SK-N-SH (cell line): ENCODE results near the gene STK25. TPM values are rescaled to one million over a fixed set of nuclear protein-coding genes. Genes with fewer than 3 reads are reported as not detected.
A peak's percentile ranks its signal among the peaks of the same experiment; 100 is the strongest.

Source experiments
- CTCF ChIA-PET: fragments of 300-600, 350-600 bp; formaldehyde crosslinking; extraction: SDS; loops from one replicate; lab custom pipeline; 2021; lab: Yijun Ruan, JAX
- POLR2A ChIA-PET: fragments of 350-600 bp; sonication (Branson Sonifier 250); formaldehyde crosslinking; extraction: SDS; loops from one replicate; lab custom pipeline; 2020; ENCODE audit warnings: antibody characterized with exemption, inconsistent platforms; lab: Yijun Ruan, JAX
- DNase-seq: peaks from one replicate; pipeline ENCODE4 v3.0.0; 2012
- H2AFZ ChIP-seq: fragments of 200-600 bp; sonication (generic); 2 replicates; pipeline ENCODE4 v1.8.1; 2016; ENCODE audit warnings: antibody characterized with exemption, mild to moderate bottlenecking, low read depth
- H3F3A ChIP-seq: fragments of 200-600 bp; sonication (generic); replicated peaks from 2 replicates; pipeline ENCODE3; 2016; ENCODE audit warnings: antibody characterized with exemption, mild to moderate bottlenecking; ENCODE audit not compliant: insufficient read depth
- H3K27ac ChIP-seq, 2 experiments: fragments of 200-500 bp in 1 of 2; fragments of 200-600 bp in 1 of 2; sonication (Bioruptor generic) in 1 of 2; sonication (generic), shearing (Covaris generic) in 1 of 2; 2 replicates each; pipeline versions ENCODE4 v1.5.1 to v1.6.1; 2014 to 2016; ENCODE audit warnings: low read depth in 2 of 2, inconsistent platforms in 1 of 2, low read length in 1 of 2, mild to moderate bottlenecking in 1 of 2, mixed read lengths in 1 of 2
- H3K27me3 ChIP-seq: fragments of 200-600 bp; sonication (generic), shearing (Covaris generic); 2 replicates; pipeline ENCODE4 v1.6.1; 2016; ENCODE audit warnings: mixed run types; ENCODE audit not compliant: insufficient read depth
- H3K36me3 ChIP-seq, 2 experiments: fragments of 200-500 bp in 1 of 2; fragments of 200-600 bp in 1 of 2; sonication (Bioruptor generic) in 1 of 2; sonication (generic) in 1 of 2; replicated peaks in 1 of 2; 2 replicates each; pipeline versions ENCODE3 to v1.5.1; 2014 to 2016; ENCODE audit warnings: low read length in 1 of 2, mild to moderate bottlenecking in 1 of 2; ENCODE audit not compliant: insufficient read depth in 2 of 2, control insufficient read depth in 1 of 2
- H3K4me1 ChIP-seq, 2 experiments: fragments of 200-500 bp in 1 of 2; fragments of 200-600 bp in 1 of 2; sonication (Bioruptor generic) in 1 of 2; sonication (generic), shearing (Covaris generic) in 1 of 2; 2 replicates each; pipeline versions ENCODE4 v1.5.1 to v1.6.1; 2014 to 2016; ENCODE audit warnings: low read depth in 1 of 2, low read length in 1 of 2, mixed run types in 1 of 2; ENCODE audit not compliant: insufficient read depth in 2 of 2, control insufficient read depth in 1 of 2
- H3K4me2 ChIP-seq: fragments of 200-600 bp; sonication (generic), shearing (Covaris generic); 2 replicates; pipeline ENCODE4 v1.6.1; 2017; ENCODE audit warnings: mixed run types
- H3K4me3 ChIP-seq, 2 experiments: fragments of 200-500 bp in 1 of 2; fragments of 200-600 bp in 1 of 2; sonication (Bioruptor generic) in 1 of 2; sonication (generic), shearing (Covaris generic) in 1 of 2; 2 replicates each; pipeline versions ENCODE4 v1.5.1 to v1.8.1; 2014 to 2016; ENCODE audit warnings: low read depth in 2 of 2, inconsistent platforms in 1 of 2, low read length in 1 of 2, mild to moderate bottlenecking in 1 of 2, mixed read lengths in 1 of 2, moderate library complexity in 1 of 2
- H3K79me2 ChIP-seq: fragments of 200-600 bp; sonication (generic); 2 replicates; pipeline ENCODE4 v1.8.1; 2017; ENCODE audit warnings: mild to moderate bottlenecking; ENCODE audit not compliant: insufficient read depth
- H3K9ac ChIP-seq: fragments of 200-600 bp; sonication (generic); 2 replicates; pipeline ENCODE4 v1.6.1; 2017; ENCODE audit warnings: mixed run types
- H3K9me2 ChIP-seq: fragments of 200-600 bp; sonication (generic); 2 replicates; pipeline ENCODE4 v1.6.1; 2017; ENCODE audit warnings: mixed run types
- H3K9me3 ChIP-seq: fragments of 200-600 bp; sonication (generic); 2 replicates; pipeline ENCODE4 v1.6.1; 2017; ENCODE audit warnings: mixed run types, mild to moderate bottlenecking, moderate library complexity
- H4K20me1 ChIP-seq: fragments of 200-600 bp; sonication (generic); 2 replicates; pipeline ENCODE4 v1.6.1; 2017; ENCODE audit warnings: mild to moderate bottlenecking, mixed run types; ENCODE audit not compliant: insufficient read depth
- CHD2 ChIP-seq: fragments of 150-350 bp; IDR thresholded peaks from 2 replicates; pipeline ENCODE4 v1.6.1; 2018; ENCODE audit warnings: low read length; ENCODE audit not compliant: partially characterized antibody
- ELF1 ChIP-seq: IDR thresholded peaks from 2 replicates; pipeline ENCODE4 v1.4.0; 2012
- EZH2phosphoT487 ChIP-seq: fragments of 200-600 bp; sonication (generic); IDR thresholded peaks from 2 replicates; pipeline ENCODE4 v1.6.1; 2017; ENCODE audit warnings: low read depth, mixed run types, mild to moderate bottlenecking, antibody characterized with exemption, moderate library complexity, borderline replicate concordance
- FOXM1 ChIP-seq: IDR thresholded peaks from 2 replicates; pipeline ENCODE4 v1.4.0; 2012; ENCODE audit warnings: low read depth, mild to moderate bottlenecking
- GABPA ChIP-seq: IDR thresholded peaks from 2 replicates; pipeline ENCODE4 v1.4.0; 2012; ENCODE audit warnings: low read depth, mild to moderate bottlenecking
- GATA2 ChIP-seq: sonication (generic); formaldehyde crosslinking; IDR thresholded peaks from 2 replicates; pipeline ENCODE4 v1.5.0; 2020; ENCODE audit warnings: mild to moderate bottlenecking, missing genetic modification reagents
- MXI1 ChIP-seq: IDR thresholded peaks from 2 replicates; pipeline ENCODE4 v1.6.1; 2012; ENCODE audit warnings: mild to moderate bottlenecking, low read depth, low read length, improper control_type of control experiment
- NFIC ChIP-seq: IDR thresholded peaks from 2 replicates; pipeline ENCODE4 v1.4.0; 2012; ENCODE audit warnings: borderline replicate concordance
- RAD21 ChIP-seq: IDR thresholded peaks from 2 replicates; pipeline ENCODE4 v1.6.1; 2012; ENCODE audit warnings: mild to moderate bottlenecking, low read length
- RCOR1 ChIP-seq: fragments of 150-350 bp; IDR thresholded peaks from 2 replicates; pipeline ENCODE4 v1.6.1; 2017; ENCODE audit warnings: antibody characterized with exemption, low read length
- RXRA ChIP-seq: IDR thresholded peaks from 2 replicates; pipeline ENCODE4 v1.4.0; 2012; ENCODE audit warnings: low read depth, mild to moderate bottlenecking, borderline replicate concordance
- SMC3 ChIP-seq: IDR thresholded peaks from 2 replicates; pipeline ENCODE4 v1.6.1; 2012; ENCODE audit warnings: low read depth, low read length, improper control_type of control experiment
- TAF1 ChIP-seq: IDR thresholded peaks from 2 replicates; pipeline ENCODE4 v1.6.1; 2012; ENCODE audit warnings: low read depth, mild to moderate bottlenecking, low read length, moderate library complexity, borderline replicate concordance
- TCF12 ChIP-seq: IDR thresholded peaks from 2 replicates; pipeline ENCODE4 v1.4.0; 2012
- YY1 ChIP-seq: IDR thresholded peaks from 2 replicates; pipeline ENCODE4 v1.4.0; 2012; ENCODE audit warnings: low read depth, mild to moderate bottlenecking
- WGBS: methylation state at CpG from one replicate; pipeline ENCODE4 v1.1.6; 2017; ENCODE audit warnings: low lambda C conversion rate; 5-methylcytosine and 5-hydroxymethylcytosine counted together
- polyA plus RNA-seq, 3 experiments: library from polyadenylated mRNA; depleted of rRNA; stranded (reverse); fragments of >200 nt; gene quantifications; 2 replicates each; pipeline ENCODE4 v1.2.3, GENCODE V29; 2012
- TF ChIP-seq, protein P1 (sequence below): IDR thresholded peaks from 2 replicates; pipeline ENCODE4 v1.4.0; 2012; ENCODE audit warnings: low read depth, borderline replicate concordance
- TF ChIP-seq, protein P2 (sequence below): IDR thresholded peaks from 2 replicates; pipeline ENCODE4 v1.4.0; 2012; ENCODE audit warnings: low read depth, borderline replicate concordance
- TF ChIP-seq, protein P3 (sequence below): fragments of 150-350 bp; IDR thresholded peaks from 2 replicates; pipeline ENCODE4 v1.6.1; 2016; ENCODE audit warnings: mild to moderate bottlenecking, low read depth, low read length
- TF ChIP-seq, protein P4 (sequence below): IDR thresholded peaks from 2 replicates; pipeline ENCODE4; 2012

The STK25 gene
- polyA plus RNA-seq, 1 of the 3 experiments (the other 2 are of a cell fraction), result 236 TPM

DNA sequence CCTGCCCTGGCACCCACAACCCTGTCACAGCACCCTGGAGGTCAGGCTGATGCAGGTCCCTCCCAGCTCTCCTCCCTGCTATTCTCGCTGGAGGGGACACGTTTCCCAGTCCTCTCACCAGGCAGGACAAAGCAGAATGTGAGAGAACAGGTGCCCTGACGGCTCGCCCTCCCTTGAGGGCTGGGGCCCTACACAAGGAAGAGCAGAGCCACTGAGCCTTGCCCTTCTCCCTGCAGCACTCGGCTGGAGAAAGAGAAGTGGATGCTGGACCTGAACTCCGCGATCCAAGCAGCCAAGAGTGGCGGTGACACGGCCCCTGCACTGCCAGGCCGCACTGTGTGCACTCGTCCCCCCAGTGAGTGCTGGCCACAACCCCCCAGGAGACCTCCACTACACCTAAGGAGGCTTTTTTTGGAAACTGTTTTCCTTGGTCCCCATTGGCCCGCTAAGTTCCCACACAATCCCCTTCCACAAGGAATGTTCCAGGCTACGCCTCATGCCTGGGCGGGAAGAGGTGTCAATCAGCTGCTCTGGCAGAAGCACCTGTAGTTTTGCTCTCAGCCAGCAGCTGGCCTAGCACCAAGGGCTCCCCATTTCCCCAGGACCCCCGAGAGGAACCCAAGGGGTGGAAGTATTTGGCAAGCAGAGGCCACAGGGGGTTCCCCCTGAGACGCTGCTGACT lies 17.4 kb downstream of the STK25 start:
- Histone ChIP-seq H3F3A (peaks cover 2% of the 10 kb centered on the region), H3K4me1 (peaks cover 0 to 27% of the 10 kb centered on the region in 2 experiments; a peak in 1 of 4 replicates), H3K4me3 (no peak overlapping the region), H3K9ac (no peak overlapping the region), H3K9me3 (no peaks in the 10 kb centered on the region), H3K4me2 (no peak overlapping the region), H2AFZ (no peak overlapping the region), H4K20me1 (no peaks in the 10 kb centered on the region), H3K27me3 (no peaks in the 10 kb centered on the region)
- POLR2A ChIA-PET, result interaction anchor here (1.1 kb wide), 1 partner anchor 176 kb away, joined by 3 read pairs; no protein-coding TSS in a partner anchor
- no peak for DNase-seq
- WGBS, result 85% methylated on average over 5 of the region's 16 CpGs
- TF ChIP-seq TAF1 (no peak), RXRA (no peak), NFIC (no peak), GABPA (no peak), TCF12 (no peak), GATA2 (CRISPR knock-in tag) (no peak), YY1 (no peak), RCOR1 (no peak), RAD21 (no peak)
- TF ChIP-seq, protein P1, sequence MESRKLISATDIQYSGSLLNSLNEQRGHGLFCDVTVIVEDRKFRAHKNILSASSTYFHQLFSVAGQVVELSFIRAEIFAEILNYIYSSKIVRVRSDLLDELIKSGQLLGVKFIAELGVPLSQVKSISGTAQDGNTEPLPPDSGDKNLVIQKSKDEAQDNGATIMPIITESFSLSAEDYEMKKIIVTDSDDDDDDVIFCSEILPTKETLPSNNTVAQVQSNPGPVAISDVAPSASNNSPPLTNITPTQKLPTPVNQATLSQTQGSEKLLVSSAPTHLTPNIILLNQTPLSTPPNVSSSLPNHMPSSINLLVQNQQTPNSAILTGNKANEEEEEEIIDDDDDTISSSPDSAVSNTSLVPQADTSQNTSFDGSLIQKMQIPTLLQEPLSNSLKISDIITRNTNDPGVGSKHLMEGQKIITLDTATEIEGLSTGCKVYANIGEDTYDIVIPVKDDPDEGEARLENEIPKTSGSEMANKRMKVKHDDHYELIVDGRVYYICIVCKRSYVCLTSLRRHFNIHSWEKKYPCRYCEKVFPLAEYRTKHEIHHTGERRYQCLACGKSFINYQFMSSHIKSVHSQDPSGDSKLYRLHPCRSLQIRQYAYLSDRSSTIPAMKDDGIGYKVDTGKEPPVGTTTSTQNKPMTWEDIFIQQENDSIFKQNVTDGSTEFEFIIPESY, result no peak
- TF ChIP-seq, protein P2, sequence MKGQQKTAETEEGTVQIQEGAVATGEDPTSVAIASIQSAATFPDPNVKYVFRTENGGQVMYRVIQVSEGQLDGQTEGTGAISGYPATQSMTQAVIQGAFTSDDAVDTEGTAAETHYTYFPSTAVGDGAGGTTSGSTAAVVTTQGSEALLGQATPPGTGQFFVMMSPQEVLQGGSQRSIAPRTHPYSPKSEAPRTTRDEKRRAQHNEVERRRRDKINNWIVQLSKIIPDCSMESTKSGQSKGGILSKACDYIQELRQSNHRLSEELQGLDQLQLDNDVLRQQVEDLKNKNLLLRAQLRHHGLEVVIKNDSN, result no peak
- TF ChIP-seq, all 33 proteins: peak for 0
- H3K9me2 ChIP-seq, result no peaks in the 10 kb centered on the region
- CTCF ChIA-PET, result interaction anchor here (0.7 to 2.4 kb wide), 7 partner anchors 7 to 412 kb away, joined by 3 to 8 read pairs (median 3); partner anchors contain the start of gene ING5
- peak overlapping the region in 1 of 2 experiments; percentile 80; a peak in 2 of 4 replicates for H3K27ac ChIP-seq
- no peaks in the 10 kb centered on the region for H3K79me2 ChIP-seq
- peaks cover 6 to 28% of the 10 kb centered on the region in 2 experiments for H3K36me3 ChIP-seq

DNA sequence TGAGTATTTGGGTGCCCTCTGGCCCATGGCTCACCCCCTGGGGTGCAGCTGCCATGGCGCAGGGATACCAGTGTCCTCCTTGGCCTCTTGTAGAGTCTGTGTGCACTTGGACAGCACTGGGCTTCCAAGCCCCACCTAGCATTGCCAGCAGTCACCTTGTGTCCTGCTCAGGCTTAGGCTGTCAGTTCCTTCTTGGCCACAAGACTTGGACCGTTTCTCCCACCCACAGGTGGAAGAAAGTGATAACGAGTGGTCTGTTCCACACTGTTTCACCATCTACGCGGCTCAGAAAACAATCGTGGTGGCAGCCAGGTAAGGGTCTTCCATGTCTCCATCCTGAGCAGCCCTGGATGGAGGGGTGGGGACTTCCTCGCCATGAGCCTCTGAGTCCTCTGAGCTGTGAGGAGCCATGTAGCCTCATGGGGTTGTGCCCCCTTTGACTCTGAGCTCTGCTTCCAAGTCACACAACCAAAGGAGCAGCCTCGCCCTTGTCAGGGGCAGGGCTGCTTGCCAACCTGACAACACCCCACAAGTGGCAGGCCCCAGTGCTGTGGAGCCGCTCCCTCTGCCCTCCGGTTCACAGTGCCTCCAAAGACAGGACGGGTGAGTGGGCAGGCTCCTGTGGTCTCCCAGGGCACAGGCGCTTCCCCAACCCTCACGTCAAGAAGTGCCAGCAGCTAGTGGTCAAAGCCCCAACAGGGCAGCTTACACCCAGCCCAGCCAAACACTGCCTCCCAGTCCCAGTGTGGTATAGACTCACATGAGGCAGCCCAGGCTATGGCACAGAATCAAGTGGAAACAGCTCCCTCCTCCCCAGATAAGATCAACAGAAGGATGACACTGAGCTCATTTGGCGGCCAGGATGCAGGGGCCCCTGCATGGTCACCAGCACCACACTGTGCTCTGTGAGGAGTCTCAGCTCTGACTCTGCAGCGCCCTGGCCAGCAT lies 18.4 kb downstream of the STK25 start:
- no peaks in the 10 kb centered on the region for H4K20me1 ChIP-seq
- 83% methylated on average over 15 of the region's 15 CpGs for WGBS
- no peak overlapping the region for H2AFZ ChIP-seq
- peaks cover 0 to 27% of the 10 kb centered on the region in 2 experiments; a peak in 1 of 4 replicates for H3K4me1 ChIP-seq
- no peaks in the 10 kb centered on the region for H3K9me2 ChIP-seq
- H3K4me3 ChIP-seq, result no peak overlapping the region
- H3K4me2 ChIP-seq, result no peak overlapping the region
- no peaks in the 10 kb centered on the region for H3K27me3 ChIP-seq
- peak overlapping the region in 1 of 2 experiments; percentile 80; a peak in 2 of 4 replicates for H3K27ac ChIP-seq
- H3K9me3 ChIP-seq, result no peaks in the 10 kb centered on the region
- H3F3A ChIP-seq, result peaks cover 2% of the 10 kb centered on the region
- peaks cover 5 to 19% of the 10 kb centered on the region in 2 experiments for H3K36me3 ChIP-seq
- no peak overlapping the region for H3K9ac ChIP-seq
- CTCF ChIA-PET, result interaction anchor here (0.7 to 2.4 kb wide), 6 partner anchors 8 to 411 kb away, joined by 3 to 8 read pairs (median 3); no protein-coding TSS in a partner anchor
- no peaks in the 10 kb centered on the region for H3K79me2 ChIP-seq
- peak; percentile 89 for DNase-seq
- POLR2A ChIA-PET, result interaction anchor here (1.1 kb wide), 1 partner anchor 175 kb away, joined by 3 read pairs; no protein-coding TSS in a partner anchor
- peak; percentile 54; the same call in 1 of the 2 replicates for TF ChIP-seq RCOR1
- TF ChIP-seq SMC3, result no peak
- TF ChIP-seq, protein P3, sequence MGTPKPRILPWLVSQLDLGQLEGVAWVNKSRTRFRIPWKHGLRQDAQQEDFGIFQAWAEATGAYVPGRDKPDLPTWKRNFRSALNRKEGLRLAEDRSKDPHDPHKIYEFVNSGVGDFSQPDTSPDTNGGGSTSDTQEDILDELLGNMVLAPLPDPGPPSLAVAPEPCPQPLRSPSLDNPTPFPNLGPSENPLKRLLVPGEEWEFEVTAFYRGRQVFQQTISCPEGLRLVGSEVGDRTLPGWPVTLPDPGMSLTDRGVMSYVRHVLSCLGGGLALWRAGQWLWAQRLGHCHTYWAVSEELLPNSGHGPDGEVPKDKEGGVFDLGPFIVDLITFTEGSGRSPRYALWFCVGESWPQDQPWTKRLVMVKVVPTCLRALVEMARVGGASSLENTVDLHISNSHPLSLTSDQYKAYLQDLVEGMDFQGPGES, result no peak
- no peak for TF ChIP-seq ELF1
- no peak for TF ChIP-seq GABPA
- no peak for TF ChIP-seq YY1
- TF ChIP-seq MXI1, result peak; percentile 62; the same call in 1 of the 2 replicates
- peak; percentile 97 for TF ChIP-seq GATA2 (CRISPR knock-in tag)
- TF ChIP-seq, protein P4, sequence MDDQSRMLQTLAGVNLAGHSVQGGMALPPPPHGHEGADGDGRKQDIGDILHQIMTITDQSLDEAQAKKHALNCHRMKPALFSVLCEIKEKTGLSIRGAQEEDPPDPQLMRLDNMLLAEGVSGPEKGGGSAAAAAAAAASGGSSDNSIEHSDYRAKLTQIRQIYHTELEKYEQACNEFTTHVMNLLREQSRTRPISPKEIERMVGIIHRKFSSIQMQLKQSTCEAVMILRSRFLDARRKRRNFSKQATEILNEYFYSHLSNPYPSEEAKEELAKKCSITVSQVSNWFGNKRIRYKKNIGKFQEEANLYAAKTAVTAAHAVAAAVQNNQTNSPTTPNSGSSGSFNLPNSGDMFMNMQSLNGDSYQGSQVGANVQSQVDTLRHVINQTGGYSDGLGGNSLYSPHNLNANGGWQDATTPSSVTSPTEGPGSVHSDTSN, result no peak
- TF ChIP-seq EZH2phosphoT487, result no peak
- no peak for TF ChIP-seq TAF1
- peak; percentile 48 for TF ChIP-seq CHD2
- no peak for TF ChIP-seq TCF12
- peak; percentile 43 for TF ChIP-seq RAD21
- TF ChIP-seq FOXM1, result no peak
